Measurements from ENCODE around the gene TAAR5. TPM values are rescaled to one million over a fixed set of nuclear protein-coding genes. Genes with fewer than 3 reads are reported as not detected.

TAAR5 gene
- total RNA-seq, 1 experiment from 2014 or later = not detected

Other genes with a start within 250 kb of the TAAR5 start
- gene MOXD1, start 188.3 kb downstream of the TAAR5 start, total RNA-seq (2014; rRNA removed; shearing (Covaris generic); ENCODE audit: low replicate concordance) = 1.9 and 2.9 TPM in 2 replicates
- 4.7 and 9.5 TPM in 2 replicates for gene STX7, start 76.6 kb downstream of the TAAR5 start, total RNA-seq (2014; rRNA removed; shearing (Covaris generic); ENCODE audit: low replicate concordance)
- gene TAAR9, start 51.5 kb downstream of the TAAR5 start, total RNA-seq (2014; rRNA removed; shearing (Covaris generic); ENCODE audit: low replicate concordance) = not detected in 2 replicates
- not detected in 2 replicates for gene TAAR8, start 37.1 kb downstream of the TAAR5 start, total RNA-seq (2014; rRNA removed; shearing (Covaris generic); ENCODE audit: low replicate concordance)
- not detected in 2 replicates for gene TAAR6, start 19.4 kb downstream of the TAAR5 start, total RNA-seq (2014; rRNA removed; shearing (Covaris generic); ENCODE audit: low replicate concordance)
- not detected in 2 replicates for gene TAAR2, start 34.5 kb upstream of the TAAR5 start, total RNA-seq (2014; rRNA removed; shearing (Covaris generic); ENCODE audit: low replicate concordance)
- gene TAAR1, start 69.4 kb upstream of the TAAR5 start, total RNA-seq (2014; rRNA removed; shearing (Covaris generic); ENCODE audit: low replicate concordance) = not detected in 2 replicates
- gene VNN1, start 124.3 kb upstream of the TAAR5 start, total RNA-seq (2014; rRNA removed; shearing (Covaris generic); ENCODE audit: low replicate concordance) = 1.1 TPM in 1 of 2 replicates, not detected in the other
- not detected in 2 replicates for gene VNN2, start 168.2 kb upstream of the TAAR5 start, total RNA-seq (2014; rRNA removed; shearing (Covaris generic); ENCODE audit: low replicate concordance)
- gene SLC18B1, start 208.9 kb upstream of the TAAR5 start, total RNA-seq (2014; rRNA removed; shearing (Covaris generic); ENCODE audit: low replicate concordance) = 7.3 and 34.0 TPM in 2 replicates
- gene RPS12, start 224.8 kb upstream of the TAAR5 start, total RNA-seq (2014; rRNA removed; shearing (Covaris generic); ENCODE audit: low replicate concordance) = 1,680 and 1,976 TPM in 2 replicates

Data from MG63 (cell line).